Measurements from ENCODE around the gene XRCC5.
"Not testable (repeated sequence)": the region's sequence is repeated elsewhere in the genome, so short reads cannot be mapped to it uniquely, and the experiment has no call there.

Gene XRCC5

GRCh38 chr2:216108967-216109921 lies at the start of gene XRCC5:
Gene XRCC5 (plus strand): TSS chr2:216109348. CDS start chr2:216109437, 89 bp downstream.
- DNase-seq (ENCODE audit: low read depth in 4 of 4, low spot score in 1 of 4), result peak; percentile 96 to 97 (median 96)

GRCh38 chr2:216064014-216064630 lies 45.0 kb upstream of the XRCC5 start:
- DNase-seq (ENCODE audit: low read depth in 4 of 4, low spot score in 1 of 4), result no peak

GRCh38 chr2:216064665-216065064 lies 44.5 kb upstream of the XRCC5 start:
- DNase-seq (ENCODE audit: low read depth in 4 of 4, low spot score in 1 of 4), result no peak

- no peak for DNase-seq (ENCODE audit: low read depth in 4 of 4, low spot score in 1 of 4)
Measured at GRCh38 chr2:216066230-216066629, 42.9 kb upstream of the XRCC5 start.

GRCh38 chr2:216069028-216069427 lies 40.1 kb upstream of the XRCC5 start:
- DNase-seq (ENCODE audit: low read depth in 4 of 4, low spot score in 1 of 4), result no peak

- no peak for DNase-seq (ENCODE audit: low read depth in 4 of 4, low spot score in 1 of 4)
Measured at GRCh38 chr2:216070195-216070594, 39.0 kb upstream of the XRCC5 start.

- no peak for DNase-seq (ENCODE audit: low read depth in 4 of 4, low spot score in 1 of 4)
Measured at GRCh38 chr2:216071111-216071851, 37.9 kb upstream of the XRCC5 start.

GRCh38 chr2:216072473-216072872 lies 36.7 kb upstream of the XRCC5 start:
- DNase-seq (ENCODE audit: low read depth in 4 of 4, low spot score in 1 of 4), result no peak

- DNase-seq (ENCODE audit: low read depth in 4 of 4, low spot score in 1 of 4), result no peak
Measured at GRCh38 chr2:216073773-216074172, 35.4 kb upstream of the XRCC5 start.

GRCh38 chr2:216074380-216074779 lies 34.8 kb upstream of the XRCC5 start:
- DNase-seq (ENCODE audit: low read depth in 4 of 4, low spot score in 1 of 4), result no peak

GRCh38 chr2:216074794-216075193 lies 34.4 kb upstream of the XRCC5 start:
- no peak for DNase-seq (ENCODE audit: low read depth in 4 of 4, low spot score in 1 of 4)

- no peak for DNase-seq (ENCODE audit: low read depth in 4 of 4, low spot score in 1 of 4)
Measured at GRCh38 chr2:216075510-216076485, 33.4 kb upstream of the XRCC5 start.

- no peak for DNase-seq (ENCODE audit: low read depth in 4 of 4, low spot score in 1 of 4)
Measured at GRCh38 chr2:216078776-216079175, 30.4 kb upstream of the XRCC5 start.

GRCh38 chr2:216080048-216080447 lies 29.1 kb upstream of the XRCC5 start:
- not testable (repeated sequence) for DNase-seq (ENCODE audit: low read depth in 4 of 4, low spot score in 1 of 4)

- DNase-seq (ENCODE audit: low read depth in 4 of 4, low spot score in 1 of 4), result no peak
Measured at GRCh38 chr2:216081012-216081411, 28.1 kb upstream of the XRCC5 start.

- peak; percentile 41 to 78 (median 57) for DNase-seq (ENCODE audit: low read depth in 4 of 4, low spot score in 1 of 4)
Measured at GRCh38 chr2:216081487-216082116, 27.5 kb upstream of the XRCC5 start, which contains the start of the genes PECR and TMEM169. Gene PECR (minus strand): TSS chr2:216081809. CDS start chr2:216081741, 68 bp downstream. Gene TMEM169 (plus strand): TSS chr2:216081919. CDS start chr2:216095964, 14,045 bp downstream.

- DNase-seq (ENCODE audit: low read depth in 4 of 4, low spot score in 1 of 4), result no peak
Measured at GRCh38 chr2:216082117-216082711, 26.9 kb upstream of the XRCC5 start.

GRCh38 chr2:216082805-216083204 lies 26.3 kb upstream of the XRCC5 start:
- DNase-seq (ENCODE audit: low read depth in 4 of 4, low spot score in 1 of 4), result no peak

All from stimulated activated CD4-positive, alpha-beta T cell treated with anti-CD3 and anti-CD28 coated beads, Interleukin-1b, Interleukin-23, amount 100 ng/mL, for 24 hours (primary cell).